ENCODE results near the gene MRGPRG.

GRCh38 chr11:3231851-3232744 lies 13.5 kb upstream of the MRGPRG start, which contains the start of gene MRGPRE:
- TF ChIP-seq EZH2 (IDR thresholded peaks at IDR 0.05; ENCODE audit: borderline replicate concordance, insufficient read depth, low read length, poor library complexity, severe bottlenecking) (no peak), CTCF (IDR thresholded peaks at IDR 0.05; ENCODE audit: poor library complexity, severe bottlenecking) (no peak), SMC3 (conservative IDR thresholded peaks at IDR 0.05; ENCODE audit: poor library complexity) (no peak), POLR2AphosphoS5 (IDR thresholded peaks at IDR 0.05) (no peak), RAD21 (conservative IDR thresholded peaks at IDR 0.05) (no peak), MXI1 (conservative IDR thresholded peaks at IDR 0.05; ENCODE audit: poor library complexity, severe bottlenecking) (no peak)

Measured in neural cell (in vitro differentiated cells).